GM12878 (cell line): ENCODE results near the gene TNRC18. TPM values are rescaled to one million over a fixed set of nuclear protein-coding genes. Genes with fewer than 3 reads are reported as not detected.

Experiments
- ATAC-seq: fragments of 200-7000 bp; cut with Tn5 transposase; 3 replicates; pipeline ENCODE4 v1.9.1; 2020; ENCODE audit warnings: mild to moderate bottlenecking, moderate library complexity
- BruUV-seq: library from RNA; stranded (reverse); fragments of 400-500 nt; replicated peaks from 2 replicates; lab custom pipeline; 2021; lab: Mats Ljungman, UMichigan
- CTCF ChIA-PET: fragments of 300-600 bp; sonication (Branson Sonifier 250); formaldehyde crosslinking; extraction: SDS; loops from one replicate; lab custom pipeline; 2021; ENCODE audit warnings: inconsistent platforms; lab: Yijun Ruan, JAX
- POLR2A ChIA-PET: fragments of 350-600 bp; formaldehyde crosslinking; extraction: SDS; loops from one replicate; lab custom pipeline; 2021; ENCODE audit warnings: inconsistent platforms; lab: Charles Lee
- RAD21 ChIA-PET: fragments of 300-600 bp; sonication (Branson Sonifier 250); formaldehyde crosslinking; loops from one replicate; lab custom pipeline; 2023; ENCODE audit warnings: antibody characterized with exemption; ENCODE audit not compliant: unreplicated experiment; lab: Charles Lee
- SMC1A ChIA-PET: fragments of 300-600 bp; sonication (Branson Sonifier 250); formaldehyde crosslinking; loops from one replicate; lab custom pipeline; 2023; ENCODE audit not compliant: unreplicated experiment, uncharacterized antibody; lab: Charles Lee
- DNase-seq: peaks from one replicate; pipeline ENCODE4 v3.0.0-alpha.2; 2011; ENCODE audit warnings: low read depth, low spot score
- FAIRE-seq: peaks from 3 replicates; lab custom pipeline; 2011; peaks lifted over from hg19 to GRCh38; lab: Jason Lieb, UNC
- H2AFZ ChIP-seq: 2 replicates; pipeline ENCODE4 v1.6.0; 2011; ENCODE audit warnings: low read depth, low read length, control low read depth; ENCODE audit not compliant: control insufficient read depth
- H3K27ac ChIP-seq: 2 replicates; pipeline ENCODE4 v1.5.1; 2011; ENCODE audit warnings: control low read depth; ENCODE audit not compliant: control insufficient read depth, insufficient read depth
- H3K27me3 ChIP-seq, 2 experiments: replicated peaks in 1 of 2; 2 replicates each; pipeline versions ENCODE4 v1.6.0 to v1.6.1; 2011; ENCODE audit warnings: low read length in 1 of 2; ENCODE audit not compliant: control insufficient read depth in 2 of 2, insufficient read depth in 2 of 2
- H3K36me3 ChIP-seq, 2 experiments: 2 replicates each; pipeline ENCODE4 v1.5.1; 2011; ENCODE audit warnings: low read length in 1 of 2; ENCODE audit not compliant: control insufficient read depth in 2 of 2, insufficient read depth in 2 of 2
- H3K4me1 ChIP-seq: 2 replicates; pipeline ENCODE4 v1.6.1; 2011; ENCODE audit warnings: mild to moderate bottlenecking, low read length, moderate library complexity, mixed read lengths; ENCODE audit not compliant: control insufficient read depth, insufficient read depth
- H3K4me2 ChIP-seq: 2 replicates; pipeline ENCODE4 v1.6.0; 2011; ENCODE audit warnings: control low read depth; ENCODE audit not compliant: control insufficient read depth, insufficient read depth
- H3K4me3 ChIP-seq: fragments of 200-600 bp; sonication (generic); 2 replicates; pipeline ENCODE4 v1.5.1; 2016
- H3K79me2 ChIP-seq: 2 replicates; pipeline ENCODE4 v1.6.0; 2011; ENCODE audit warnings: low read length; ENCODE audit not compliant: control insufficient read depth, insufficient read depth
- H3K9ac ChIP-seq: 2 replicates; pipeline ENCODE4 v1.8.0; 2011; ENCODE audit warnings: low read length, control low read depth, mixed read lengths; ENCODE audit not compliant: control insufficient read depth, insufficient read depth
- H3K9me3 ChIP-seq: replicated peaks from 3 replicates; pipeline ENCODE4 v1.5.1; 2011; ENCODE audit warnings: mild to moderate bottlenecking, low read length; ENCODE audit not compliant: control insufficient read depth, insufficient read depth
- H4K20me1 ChIP-seq: 2 replicates; pipeline ENCODE4 v1.6.0; 2011; ENCODE audit not compliant: control insufficient read depth, insufficient read depth
- BCL11A ChIP-seq: IDR thresholded peaks from 2 replicates; pipeline ENCODE4 v1.6.1; 2011; ENCODE audit warnings: low read depth, low read length
- CBX5 ChIP-seq: sonication (generic); IDR thresholded peaks from 2 replicates; pipeline ENCODE4 v1.6.1; 2016; ENCODE audit warnings: low read depth, moderate library complexity, mild to moderate bottlenecking, inconsistent platforms
- ESRRA ChIP-seq: IDR thresholded peaks from 2 replicates; pipeline ENCODE4 v1.6.1; 2012; ENCODE audit warnings: mild to moderate bottlenecking, low read length, improper control_type of control experiment
- FOXK2 ChIP-seq: fragments of 450-650 bp; IDR thresholded peaks from 2 replicates; pipeline ENCODE4 v1.6.1; 2017; ENCODE audit warnings: mild to moderate bottlenecking, moderate library complexity
- JUNB ChIP-seq: IDR thresholded peaks from 2 replicates; pipeline ENCODE4 v1.6.1; 2016; ENCODE audit warnings: antibody characterized with exemption, mild to moderate bottlenecking
- KLF5 ChIP-seq: fragments of 450-650 bp; IDR thresholded peaks from 2 replicates; pipeline ENCODE4 v1.6.1; 2014; ENCODE audit warnings: mild to moderate bottlenecking; ENCODE audit not compliant: partially characterized antibody
- NBN ChIP-seq: fragments of 450-650 bp; IDR thresholded peaks from 2 replicates; pipeline ENCODE4 v1.6.1; 2016
- POLR2A ChIP-seq: IDR thresholded peaks from 2 replicates; pipeline ENCODE4 v1.6.1; 2011; ENCODE audit warnings: low read depth, mild to moderate bottlenecking, low read length
- RBBP5 ChIP-seq: fragments of 200-600 bp; sonication (generic); conservative IDR thresholded peaks from 2 replicates; pipeline ENCODE4 v1.6.1; 2016
- SRF ChIP-seq, 2 experiments: IDR thresholded peaks; 2 replicates each; pipeline ENCODE4 v1.6.1; 2011; ENCODE audit warnings: low read depth in 2 of 2, low read length in 2 of 2, mild to moderate bottlenecking in 1 of 2, moderate library complexity in 1 of 2
- STAT3 ChIP-seq: IDR thresholded peaks from 2 replicates; pipeline ENCODE4 v1.6.1; 2011; ENCODE audit warnings: low read depth, low read length, improper control_type of control experiment
- ZZZ3 ChIP-seq: IDR thresholded peaks from 2 replicates; pipeline ENCODE4 v1.6.1; 2011; ENCODE audit warnings: low read depth; ENCODE audit not compliant: control insufficient read depth, insufficient read length
- WGBS: methylation state at CpG from one replicate; pipeline ENCODE4 v1.1.6; 2016; ENCODE audit warnings: low lambda C conversion rate; ENCODE audit not compliant: insufficient replicate concordance, insufficient coverage; ENCODE audit errors: missing lambda C conversion rate; 5-methylcytosine and 5-hydroxymethylcytosine counted together
- in situ Hi-C: fragments of 300-500 bp; cut with MboI; formaldehyde crosslinking; loops from 9 replicates; pipeline ENCODE4 v1.14.3; 2018; ENCODE audit warnings: mixed read lengths
- intact Hi-C: fragments of 100-400 bp; cut with micrococcal nuclease; formaldehyde crosslinking; loops from one replicate; pipeline ENCODE4 v1.14.2; 2022; ENCODE audit not compliant: unreplicated experiment
- polyA plus RNA-seq, 11 experiments: library from polyadenylated mRNA; depleted of rRNA in 4 of 11; unstranded in 6 of 11; stranded (reverse) in 5 of 11; fragments of >200 nt; fragmentation: Nextera tagmentation in 4 of 11; fragmentation: Illumina TruSeq in 1 of 11; extraction: Ambion mirVana in 4 of 11; extraction: Trizol in 1 of 11; gene quantifications; 1 replicate in 1 of 11; 2 replicates in 10 of 11; pipeline versions ENCODE4 v1.2.1 to v1.2.3, GENCODE V29; 2011 to 2016; ENCODE audit warnings: inconsistent platforms in 2 of 11, missing spikeins in 2 of 11, low read depth in 1 of 11
- total RNA-seq, 4 experiments: library from RNA; depleted of rRNA in 3 of 4; stranded (reverse); fragments of >200 nt in 3 of 4; fragmentation: Illumina TruSeq in 1 of 4; extraction: Trizol in 1 of 4; gene quantifications; 2 replicates each; pipeline versions ENCODE4 v1.2.1 to v1.2.3, GENCODE V29; 2013 to 2021
- TF ChIP-seq, protein P1 (sequence below): fragments of 450-650 bp; IDR thresholded peaks from 2 replicates; pipeline ENCODE4 v1.6.1; 2016; ENCODE audit warnings: mild to moderate bottlenecking
- TF ChIP-seq, protein P2 (sequence below): IDR thresholded peaks from 2 replicates; pipeline ENCODE4 v1.6.1; 2011; ENCODE audit warnings: borderline replicate concordance, low read depth, mild to moderate bottlenecking, moderate library complexity, mixed read lengths, low read length; ENCODE audit not compliant: insufficient read depth; ENCODE audit errors: extremely low read length

The TNRC18 gene
- total and polyA plus RNA-seq, 10 of the 15 experiments (the other 5 are each of a cell fraction or from before 2014, with no cell fraction given), result 0.02 to 31.7 (median 5.4) TPM

DNA sequence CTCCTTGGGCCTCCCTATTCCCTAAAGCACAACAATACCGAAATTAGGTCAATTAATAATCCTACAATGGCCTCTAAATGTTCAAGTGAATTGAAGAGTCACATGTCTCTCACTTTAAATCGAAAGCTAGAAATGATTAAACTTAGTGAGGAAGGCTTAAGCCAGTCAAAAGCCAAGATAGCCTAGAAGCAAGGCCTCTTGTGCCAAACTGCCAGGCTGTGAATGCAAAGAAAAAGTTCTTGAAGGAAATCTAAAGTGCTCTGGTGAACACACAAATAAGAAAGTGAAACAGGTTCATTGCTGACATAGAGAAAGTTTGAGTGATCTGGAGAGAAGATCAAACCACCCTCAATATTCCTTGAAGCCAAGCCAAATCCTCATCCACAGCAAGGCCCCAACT is 83.7 kb downstream of the TNRC18 start (continued):
- no peak for TF ChIP-seq FOXK2

DNA sequence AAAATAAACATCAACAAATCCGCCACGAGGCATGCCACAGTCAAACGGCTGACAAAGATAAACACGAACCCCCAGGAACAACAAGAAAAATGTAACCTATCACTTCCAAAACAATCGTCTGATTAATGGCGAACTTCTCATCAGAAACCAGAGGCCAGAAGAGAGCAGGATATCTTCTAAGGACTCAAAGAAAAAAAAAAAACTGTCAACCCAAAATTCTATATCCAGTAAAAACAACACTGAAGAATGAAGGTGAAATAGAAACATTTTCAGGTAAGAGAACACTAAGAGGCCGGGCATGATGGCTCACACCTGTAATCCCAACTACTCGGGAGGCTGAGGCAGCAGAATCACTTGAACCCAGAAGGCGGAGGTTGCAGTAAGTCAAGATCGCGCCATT is 86.6 kb downstream of the TNRC18 start:
- Histone ChIP-seq H3K27ac (no peak overlapping the region), H4K20me1 (no peaks in the 10 kb centered on the region), H3K27me3 (no peaks in the 10 kb centered on the region), H3K4me2 (no peak overlapping the region), H2AFZ (no peak overlapping the region), H3K36me3 (peaks cover 0 to 4% of the 10 kb centered on the region in 2 experiments), H3K9me3 (peaks cover 5% of the 10 kb centered on the region), H3K79me2 (no peaks in the 10 kb centered on the region), H3K9ac (no peak overlapping the region), H3K4me3 (no peak overlapping the region), H3K4me1 (peaks cover 16% of the 10 kb centered on the region)
- ATAC-seq, result no peak
- no TSS peak for BruUV-seq
- no peak for FAIRE-seq
- in situ Hi-C loops (no loop called here), intact Hi-C loops (no loop called here)
- ChIA-PET CTCF (interaction anchor here (0.8 kb wide), 1 partner anchor 39 kb away, joined by 3 read pairs; no protein-coding TSS in a partner anchor), RAD21 (no interaction called here), POLR2A (no interaction called here), SMC1A (no interaction called here)
- TF ChIP-seq CBX5 (0 out of 2 replicates have a peak, but pooled peaks have one; percentile 53), KLF5 (peak; percentile 24), ESRRA (no peak)
- no peak for DNase-seq
- WGBS, result 98% methylated on average over 11 of the region's 11 CpGs

DNA sequence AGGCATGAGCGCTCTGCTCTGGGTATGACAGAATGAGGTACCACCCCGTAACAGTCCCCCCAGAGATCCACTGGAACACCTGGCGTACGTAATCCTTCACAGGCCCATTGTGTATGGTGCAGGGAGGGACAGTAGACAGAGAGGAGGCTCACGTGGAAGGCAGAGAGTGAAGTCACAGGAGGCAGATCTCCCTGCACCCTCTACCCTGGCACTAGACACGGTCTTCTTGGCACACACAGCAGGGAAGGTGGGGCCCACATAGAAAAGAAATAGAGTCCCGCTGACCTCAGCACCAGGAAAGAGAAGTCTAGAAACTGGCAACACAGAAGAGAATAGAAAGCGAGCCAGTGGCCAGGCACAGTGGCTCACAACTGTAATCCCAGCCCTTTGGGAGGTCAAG is 89.0 kb downstream of the TNRC18 start:
- Histone ChIP-seq H2AFZ (no peak overlapping the region), H3K36me3 (peaks cover 0 to 4% of the 10 kb centered on the region in 2 experiments), H3K4me1 (peaks cover 23% of the 10 kb centered on the region), H3K9me3 (peaks cover 3% of the 10 kb centered on the region; the same call in 2 of the 3 replicates), H3K27me3 (no peaks in the 10 kb centered on the region), H3K27ac (no peak overlapping the region), H3K4me3 (no peak overlapping the region), H3K79me2 (no peaks in the 10 kb centered on the region), H3K9ac (no peak overlapping the region), H4K20me1 (no peaks in the 10 kb centered on the region), H3K4me2 (no peak overlapping the region)
- ChIA-PET SMC1A (no interaction called here), POLR2A (no interaction called here), RAD21 (no interaction called here), CTCF (no interaction called here)
- no peak for ATAC-seq
- DNase-seq, result no peak
- no TSS peak for BruUV-seq
- in situ Hi-C loops, result no loop called here
- no peak for FAIRE-seq
- 77% methylated on average over 8 of the region's 8 CpGs for WGBS
- intact Hi-C loops, result loop anchor here (5.0 kb wide), 1 partner anchor 102 kb away; no protein-coding TSS in a partner anchor
- TF ChIP-seq SRF (IDR thresholded peaks at IDR 0.05; ENCODE audit: low read depth in 2 of 2, low read length in 2 of 2) (no peak), RBBP5 (no peak), BCL11A (no peak), ZZZ3 (no peak), POLR2A (no peak), NBN (no peak), STAT3 (no peak), JUNB (no peak)
- TF ChIP-seq, protein P1, sequence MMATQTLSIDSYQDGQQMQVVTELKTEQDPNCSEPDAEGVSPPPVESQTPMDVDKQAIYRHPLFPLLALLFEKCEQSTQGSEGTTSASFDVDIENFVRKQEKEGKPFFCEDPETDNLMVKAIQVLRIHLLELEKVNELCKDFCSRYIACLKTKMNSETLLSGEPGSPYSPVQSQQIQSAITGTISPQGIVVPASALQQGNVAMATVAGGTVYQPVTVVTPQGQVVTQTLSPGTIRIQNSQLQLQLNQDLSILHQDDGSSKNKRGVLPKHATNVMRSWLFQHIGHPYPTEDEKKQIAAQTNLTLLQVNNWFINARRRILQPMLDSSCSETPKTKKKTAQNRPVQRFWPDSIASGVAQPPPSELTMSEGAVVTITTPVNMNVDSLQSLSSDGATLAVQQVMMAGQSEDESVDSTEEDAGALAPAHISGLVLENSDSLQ, result no peak
- TF ChIP-seq, protein P2, sequence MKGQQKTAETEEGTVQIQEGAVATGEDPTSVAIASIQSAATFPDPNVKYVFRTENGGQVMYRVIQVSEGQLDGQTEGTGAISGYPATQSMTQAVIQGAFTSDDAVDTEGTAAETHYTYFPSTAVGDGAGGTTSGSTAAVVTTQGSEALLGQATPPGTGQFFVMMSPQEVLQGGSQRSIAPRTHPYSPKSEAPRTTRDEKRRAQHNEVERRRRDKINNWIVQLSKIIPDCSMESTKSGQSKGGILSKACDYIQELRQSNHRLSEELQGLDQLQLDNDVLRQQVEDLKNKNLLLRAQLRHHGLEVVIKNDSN, result no peak
